Activated T-helper 2 cell treated with anti-CD3 and anti-CD28 coated beads, Interferon-gamma antibody, Interleukin-2, Interleukin-4, amounts not matched to agents 10 μg/mL and 5 μg/mL and 100 μg/mL, durations not matched to agents 14 hours and 24 hours and 36 hours (primary cell): ENCODE data around the gene CACNB4. TPM values are rescaled to one million over a fixed set of nuclear protein-coding genes. Genes with fewer than 3 reads are reported as not detected.

Source experiments
- DNase-seq: peaks from one replicate; pipeline ENCODE4 v3.0.0; 2021; ENCODE audit warnings: low spot score
- H3K27ac Mint-ChIP-seq: one replicate; pipeline ENCODE4 v1.8.0; 2021; ENCODE audit warnings: mixed read lengths
- H3K27me3 Mint-ChIP-seq: one replicate; pipeline ENCODE4 v1.8.0; 2021; ENCODE audit warnings: low read depth, mixed read lengths
- H3K36me3 Mint-ChIP-seq: one replicate; pipeline ENCODE4 v1.8.0; 2021; ENCODE audit warnings: low read depth, mixed read lengths
- H3K4me1 Mint-ChIP-seq: one replicate; pipeline ENCODE4 v1.8.0; 2021; ENCODE audit warnings: low read depth, mixed read lengths
- H3K4me3 Mint-ChIP-seq: one replicate; pipeline ENCODE4 v1.8.0; 2021; ENCODE audit warnings: low read depth, mild to moderate bottlenecking, moderate library complexity, mixed read lengths
- H3K9me3 Mint-ChIP-seq: one replicate; pipeline ENCODE4 v1.8.0; 2021; ENCODE audit warnings: mixed read lengths
- intact Hi-C: fragments of 100-400 bp; cut with micrococcal nuclease; formaldehyde crosslinking; loops from one replicate; pipeline ENCODE4 v1.15.1; 2023
- total RNA-seq: library from RNA; stranded (reverse); gene quantifications from 2 replicates; pipeline ENCODE4 v1.2.3, GENCODE V29; 2022

CACNB4 gene
- total RNA-seq, 1 donor from 2014 or later: 0.23 TPM

DNA sequence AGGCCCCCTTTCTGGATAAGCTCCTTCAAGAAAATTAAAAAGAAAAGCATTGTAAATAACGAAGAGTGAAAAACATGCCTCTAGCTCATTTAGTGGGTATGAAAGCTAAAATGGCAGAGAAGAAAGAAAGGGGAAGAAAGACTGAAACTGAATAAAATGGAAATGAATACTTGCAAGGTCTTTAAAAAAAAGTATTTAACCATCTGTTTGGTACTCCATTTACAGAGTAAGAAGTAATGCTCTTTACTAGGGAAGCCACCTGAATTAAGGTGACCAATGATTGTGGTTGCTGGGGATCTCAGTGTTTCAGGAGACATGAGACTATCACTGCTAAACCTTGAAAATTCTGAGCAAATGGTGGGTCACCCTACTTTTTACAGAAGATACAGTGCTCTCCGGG, 253.0 kb downstream of the CACNB4 start:
- no peaks in the 10 kb centered on the region for H3K9me3 Mint-ChIP-seq
- intact Hi-C loops: loop anchor here (2.0 kb wide), 1 partner anchor 25 kb away; no protein-coding TSS in a partner anchor
- H3K4me3 Mint-ChIP-seq: no peak overlapping the region
- no peak for DNase-seq
- H3K4me1 Mint-ChIP-seq: no peaks in the 10 kb centered on the region
- H3K27me3 Mint-ChIP-seq: peaks cover 22% of the 10 kb centered on the region
- H3K27ac Mint-ChIP-seq: no peak overlapping the region
- H3K36me3 Mint-ChIP-seq: no peaks in the 10 kb centered on the region

DNA sequence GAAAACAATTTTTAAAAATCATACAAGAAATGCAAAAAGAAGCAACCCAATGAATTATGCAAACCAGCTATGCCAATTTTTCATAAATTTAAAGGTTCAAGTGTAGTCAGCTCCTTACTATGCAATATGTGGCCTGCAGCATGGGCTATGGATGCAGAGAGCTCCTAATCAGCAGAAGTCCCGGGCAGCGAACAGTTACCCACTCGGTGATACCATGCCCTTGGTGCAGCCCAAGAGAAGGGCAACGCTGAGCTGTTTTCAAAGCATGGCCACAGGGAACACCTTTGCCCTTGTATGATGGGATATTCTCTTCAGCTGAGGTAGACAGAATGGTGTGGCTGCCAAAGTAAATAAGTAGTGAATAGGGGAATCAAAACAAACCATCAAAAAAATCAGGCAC, 253.4 kb downstream of the CACNB4 start:
- intact Hi-C loops: no loop called here
- H3K9me3 Mint-ChIP-seq: no peaks in the 10 kb centered on the region
- no peak overlapping the region for H3K4me3 Mint-ChIP-seq
- no peak overlapping the region for H3K27ac Mint-ChIP-seq
- H3K4me1 Mint-ChIP-seq: no peaks in the 10 kb centered on the region
- H3K27me3 Mint-ChIP-seq: peaks cover 22% of the 10 kb centered on the region
- DNase-seq: no peak
- no peaks in the 10 kb centered on the region for H3K36me3 Mint-ChIP-seq

DNA sequence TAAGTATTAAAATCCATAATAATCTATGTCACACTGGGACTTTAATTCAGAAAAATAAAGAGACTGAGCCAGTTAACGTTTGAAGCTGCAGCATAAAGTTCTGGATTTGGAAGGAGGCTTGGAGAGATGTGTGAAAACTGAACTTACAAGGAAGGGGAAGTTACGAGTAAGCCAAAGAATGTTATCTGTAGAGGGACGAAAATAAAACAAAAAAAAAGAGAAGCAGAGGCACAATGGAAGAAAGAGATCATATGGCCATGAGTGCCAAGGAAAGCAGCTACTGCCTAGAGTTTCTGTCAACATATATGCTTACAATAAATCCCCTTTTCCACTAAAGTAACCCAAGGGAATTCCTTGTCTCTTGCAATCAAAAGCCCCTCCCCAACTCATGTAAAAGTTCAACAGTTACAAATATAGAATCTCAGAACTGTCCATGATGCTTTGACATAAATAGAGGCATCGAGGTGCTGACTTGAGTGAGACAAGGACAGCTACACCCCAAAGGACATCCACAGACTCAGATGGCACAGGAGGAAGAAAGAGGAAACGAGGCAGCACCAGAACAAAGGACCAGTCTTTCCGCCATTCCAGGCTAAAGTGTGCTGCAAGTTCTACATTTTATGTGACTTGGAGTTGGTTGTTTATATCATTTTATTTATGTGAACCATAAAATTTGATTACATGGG, 254.5 kb downstream of the CACNB4 start:
- DNase-seq: no peak
- Mint-ChIP-seq H3K27me3 (peaks cover 22% of the 10 kb centered on the region), H3K4me1 (no peaks in the 10 kb centered on the region), H3K36me3 (no peaks in the 10 kb centered on the region), H3K9me3 (no peaks in the 10 kb centered on the region), H3K4me3 (no peak overlapping the region), H3K27ac (no peak overlapping the region)
- intact Hi-C loops: no loop called here

GRCh38 chr2:151843691-151844061, 255.2 kb downstream of the CACNB4 start:
- Mint-ChIP-seq H3K36me3 (no peaks in the 10 kb centered on the region), H3K27ac (no peak overlapping the region), H3K9me3 (no peaks in the 10 kb centered on the region), H3K4me3 (no peak overlapping the region), H3K4me1 (no peaks in the 10 kb centered on the region), H3K27me3 (peaks cover 18% of the 10 kb centered on the region)
- intact Hi-C loops: no loop called here
- no peak for DNase-seq

GRCh38 chr2:151842830-151843690, 255.8 kb downstream of the CACNB4 start:
- Mint-ChIP-seq H3K36me3 (no peaks in the 10 kb centered on the region), H3K9me3 (no peaks in the 10 kb centered on the region), H3K27ac (no peak overlapping the region), H3K4me1 (no peaks in the 10 kb centered on the region), H3K4me3 (no peak overlapping the region), H3K27me3 (peaks cover 14% of the 10 kb centered on the region)
- no peak for DNase-seq
- intact Hi-C loops: no loop called here

DNA sequence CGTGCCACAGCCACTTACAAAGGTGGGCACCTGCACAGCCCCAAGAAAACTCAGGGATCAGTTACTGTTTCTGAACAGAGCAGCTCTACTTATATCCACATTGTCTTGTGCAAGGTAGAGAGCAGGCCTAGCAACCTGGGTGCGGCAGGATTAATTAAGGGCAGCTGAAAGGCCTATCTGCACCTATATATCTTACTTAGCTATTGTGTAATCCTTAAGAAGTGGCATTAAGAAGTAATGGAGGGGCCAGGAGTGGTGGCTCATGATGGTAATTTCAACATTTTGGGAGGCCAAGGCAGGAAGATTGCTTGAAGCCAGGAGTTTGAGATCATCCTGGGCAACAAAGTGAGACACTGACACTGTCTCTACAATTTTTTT, 257.8 kb downstream of the CACNB4 start:
- Mint-ChIP-seq H3K27me3 (peaks cover 11% of the 10 kb centered on the region), H3K4me1 (no peaks in the 10 kb centered on the region), H3K27ac (no peak overlapping the region), H3K9me3 (no peaks in the 10 kb centered on the region), H3K36me3 (no peaks in the 10 kb centered on the region), H3K4me3 (no peak overlapping the region)
- intact Hi-C loops: no loop called here
- DNase-seq: no peak

- Mint-ChIP-seq H3K9me3 (no peaks in the 10 kb centered on the region), H3K4me3 (no peak overlapping the region), H3K27me3 (peaks cover 13% of the 10 kb centered on the region), H3K36me3 (no peaks in the 10 kb centered on the region), H3K4me1 (no peaks in the 10 kb centered on the region), H3K27ac (no peak overlapping the region)
- intact Hi-C loops: no loop called here
- DNase-seq: no peak
Observed at GRCh38 chr2:151840216-151841046, 258.4 kb downstream of the CACNB4 start.

- Mint-ChIP-seq H3K4me1 (no peaks in the 10 kb centered on the region), H3K27ac (no peak overlapping the region), H3K4me3 (no peak overlapping the region)
Observed at GRCh38 chr2:151837926-151838325, 260.9 kb downstream of the CACNB4 start.

DNA sequence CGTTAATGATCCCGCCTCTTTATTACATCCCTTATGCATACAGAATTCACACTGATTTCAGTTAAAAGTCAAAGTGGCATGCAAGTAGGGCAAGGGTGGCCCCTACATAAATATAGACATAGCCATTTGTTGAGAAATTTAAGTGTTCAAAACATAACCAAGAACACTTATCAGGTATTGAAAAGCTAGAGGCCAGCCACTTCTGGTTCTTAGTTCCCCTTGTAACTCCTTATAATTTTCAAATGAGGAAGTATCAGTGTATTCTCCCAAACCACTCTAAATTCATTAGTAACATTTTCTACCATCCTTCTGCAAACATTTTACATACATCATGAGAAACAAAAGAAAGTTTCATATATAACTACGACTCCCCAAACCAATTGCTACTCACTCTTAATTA, 264.9 kb downstream of the CACNB4 start:
- no peaks in the 10 kb centered on the region for H3K36me3 Mint-ChIP-seq
- peaks cover under 1% of the 10 kb centered on the region for H3K4me1 Mint-ChIP-seq
- H3K9me3 Mint-ChIP-seq: no peaks in the 10 kb centered on the region
- no peak overlapping the region for H3K4me3 Mint-ChIP-seq
- H3K27me3 Mint-ChIP-seq: peaks cover 22% of the 10 kb centered on the region
- intact Hi-C loops: no loop called here
- DNase-seq: no peak
- no peak overlapping the region for H3K27ac Mint-ChIP-seq

More at GRCh38 chr2:151837926-151838325, 260.9 kb downstream of the CACNB4 start:
- intact Hi-C loops: no loop called here
- Mint-ChIP-seq H3K9me3 (no peaks in the 10 kb centered on the region), H3K27me3 (peaks cover 22% of the 10 kb centered on the region), H3K36me3 (no peaks in the 10 kb centered on the region)
- no peak for DNase-seq

DNA sequence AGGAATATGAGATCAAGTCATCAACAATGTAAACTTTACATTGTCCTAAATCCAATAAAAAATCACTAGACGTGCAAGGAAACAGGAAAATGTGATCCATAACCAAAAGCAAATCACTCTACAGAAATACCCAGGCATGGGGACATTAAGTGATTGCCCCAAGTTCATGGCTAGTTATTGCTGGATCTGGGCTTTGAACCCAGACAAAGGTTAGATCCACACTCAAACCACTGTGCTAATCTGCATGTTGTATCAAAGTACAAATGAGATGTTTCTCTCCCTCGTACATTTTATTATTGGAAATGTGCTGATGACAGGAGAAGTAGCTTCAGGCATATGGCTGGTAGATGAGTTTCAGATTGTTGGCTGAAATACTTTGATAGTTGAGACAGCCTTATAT, 267.9 kb downstream of the CACNB4 start:
- H3K9me3 Mint-ChIP-seq: no peaks in the 10 kb centered on the region
- H3K27ac Mint-ChIP-seq: no peak overlapping the region

DNA sequence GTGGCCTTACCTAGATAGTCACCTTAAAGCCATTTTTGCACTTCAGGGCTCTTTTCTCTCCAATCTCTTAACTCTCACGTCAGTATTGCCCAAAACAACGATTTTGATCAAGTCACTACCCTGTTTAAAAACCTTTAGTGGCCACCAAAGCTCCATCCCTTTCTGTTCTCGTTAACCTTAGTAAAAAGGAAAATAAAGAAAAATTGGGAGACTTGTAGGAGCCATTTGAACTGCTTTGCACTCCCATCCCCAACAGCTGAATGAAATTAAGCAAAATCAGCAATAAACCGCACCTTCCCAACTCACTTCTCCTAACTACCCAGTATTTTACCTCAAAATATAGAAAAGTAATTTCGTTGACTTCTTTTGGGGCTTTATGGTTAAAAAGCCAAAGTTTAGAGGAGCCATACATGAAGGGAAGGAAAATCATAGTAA, 269.9 kb downstream of the CACNB4 start:
- Mint-ChIP-seq H3K27me3 (peaks cover 4% of the 10 kb centered on the region), H3K4me3 (peak overlapping the region; percentile 78)

More for the DNA sequence above, 267.9 kb downstream of the CACNB4 start:
- peaks cover 9% of the 10 kb centered on the region for H3K36me3 Mint-ChIP-seq
- no peak for DNase-seq
- intact Hi-C loops: no loop called here
- H3K4me1 Mint-ChIP-seq: peaks cover 18% of the 10 kb centered on the region
- H3K4me3 Mint-ChIP-seq: no peak overlapping the region
- H3K27me3 Mint-ChIP-seq: peaks cover 18% of the 10 kb centered on the region

GRCh38 chr2:151828143-151828889, 270.5 kb downstream of the CACNB4 start, which contains the start of gene ARL5A:
ARL5A (minus strand) TSS chr2:151828421; CDS start chr2:151828176, 245 bp downstream.
- H3K27ac Mint-ChIP-seq: peak within 1 kb of the TSS; percentile 82
- intact Hi-C loops: loop anchor here (1.0 to 10.0 kb wide), 6 partner anchors 8 to 889 kb away; partner anchors contain the start of genes ARL6IP6, NMI and PRPF40A
- H3K4me1 Mint-ChIP-seq: peaks cover 28% of the 10 kb centered on the region
- peak within 1 kb of the TSS; percentile 94 for H3K4me3 Mint-ChIP-seq
- peaks cover 2% of the 10 kb centered on the region for H3K27me3 Mint-ChIP-seq
- DNase-seq: peak; percentile 94
- peaks cover 15% of the 10 kb centered on the region for H3K36me3 Mint-ChIP-seq
- no peaks in the 10 kb centered on the region for H3K9me3 Mint-ChIP-seq

More for the DNA sequence above, 269.9 kb downstream of the CACNB4 start:
- Mint-ChIP-seq H3K27ac (peak overlapping the region; percentile 75), H3K36me3 (peaks cover 13% of the 10 kb centered on the region), H3K4me1 (peaks cover 22% of the 10 kb centered on the region), H3K9me3 (no peaks in the 10 kb centered on the region)
- DNase-seq: no peak
- intact Hi-C loops: loop anchor here (1.0 to 10.0 kb wide), 6 partner anchors 7 to 888 kb away; partner anchors contain the start of genes ARL6IP6, NMI and PRPF40A
